Measurements from ENCODE around the gene SOHLH1. TPM values are rescaled to one million over a fixed set of nuclear protein-coding genes. Genes with fewer than 3 reads are reported as not detected.

SOHLH1 gene
- total RNA-seq, 1 donor from 2014 or later, result not detected

- DNase-seq (ENCODE audit: low read depth in 2 of 2), result no peak
These were observed 32.2 kb upstream of the SOHLH1 start for GRCh38 chr9:135731454-135731853.

- no peak for DNase-seq (ENCODE audit: low read depth in 2 of 2)
These were observed 30.2 kb upstream of the SOHLH1 start for GRCh38 chr9:135729480-135729879.

- no peak for DNase-seq (ENCODE audit: low read depth in 2 of 2)
These were observed 29.3 kb upstream of the SOHLH1 start for GRCh38 chr9:135728436-135729110.

GRCh38 chr9:135727257-135727875 is 28.1 kb upstream of the SOHLH1 start:
- DNase-seq (ENCODE audit: low read depth in 2 of 2), result no peak

- DNase-seq (ENCODE audit: low read depth in 2 of 2), result peak; percentile 8 to 20
These were observed 27.0 kb upstream of the SOHLH1 start for GRCh38 chr9:135726138-135726853.

- DNase-seq (ENCODE audit: low read depth in 2 of 2), result peak; percentile 89 to 92
These were observed 25.0 kb upstream of the SOHLH1 start for GRCh38 chr9:135724186-135724787.

- no peak for DNase-seq (ENCODE audit: low read depth in 2 of 2)
These were observed 23.1 kb upstream of the SOHLH1 start for GRCh38 chr9:135722365-135722764.

GRCh38 chr9:135719472-135719871 is 20.2 kb upstream of the SOHLH1 start:
- no peak for DNase-seq (ENCODE audit: low read depth in 2 of 2)

GRCh38 chr9:135718616-135719015 is 19.3 kb upstream of the SOHLH1 start:
- DNase-seq (ENCODE audit: low read depth in 2 of 2), result peak; percentile 80 to 81

GRCh38 chr9:135717410-135717809 is 18.1 kb upstream of the SOHLH1 start:
- DNase-seq (ENCODE audit: low read depth in 2 of 2), result no peak

- DNase-seq (ENCODE audit: low read depth in 2 of 2), result no peak
These were observed 16.8 kb upstream of the SOHLH1 start for GRCh38 chr9:135716045-135716444.

- DNase-seq (ENCODE audit: low read depth in 2 of 2), result no peak
These were observed 15.8 kb upstream of the SOHLH1 start for GRCh38 chr9:135715056-135715595.

GRCh38 chr9:135714242-135715055 is 15.2 kb upstream of the SOHLH1 start:
- DNase-seq (ENCODE audit: low read depth in 2 of 2), result peak in 1 of 2 donors; percentile 28

- DNase-seq (ENCODE audit: low read depth in 2 of 2), result no peak
These were observed 13.5 kb upstream of the SOHLH1 start for GRCh38 chr9:135712613-135713295.

GRCh38 chr9:135711881-135712280 is 12.6 kb upstream of the SOHLH1 start:
- no peak for DNase-seq (ENCODE audit: low read depth in 2 of 2)

GRCh38 chr9:135711391-135711790 is 12.1 kb upstream of the SOHLH1 start:
- DNase-seq (ENCODE audit: low read depth in 2 of 2), result no peak

- DNase-seq (ENCODE audit: low read depth in 2 of 2), result no peak
These were observed 8.9 kb upstream of the SOHLH1 start for GRCh38 chr9:135708164-135708563.

GRCh38 chr9:135707252-135708138 is 8.2 kb upstream of the SOHLH1 start:
- no peak for DNase-seq (ENCODE audit: low read depth in 2 of 2)

- DNase-seq (ENCODE audit: low read depth in 2 of 2), result no peak
These were observed 7.0 kb upstream of the SOHLH1 start for GRCh38 chr9:135706288-135706687.
